PC-3 (cell line): ENCODE measurements around the gene ZNF407. TPM values are rescaled to one million over a fixed set of nuclear protein-coding genes. Genes with fewer than 3 reads are reported as not detected.

Experiments
- ATAC-seq: fragments of 200-7000 bp; cut with Tn5 transposase; 2 replicates; pipeline ENCODE4 v1.9.1; 2020; ENCODE audit warnings: mild to moderate bottlenecking, moderate library complexity
- Bru-seq: library from RNA; stranded (reverse); fragments of 400-500 nt; gene quantifications from one replicate; lab custom pipeline; 2021; lab: Mats Ljungman, UMichigan
- BruChase-seq, 2 experiments: library from RNA; stranded (reverse); fragments of 400-500 nt; gene quantifications; one replicate each; lab custom pipeline; 2021; lab: Mats Ljungman, UMichigan
- BruUV-seq: library from RNA; stranded (reverse); fragments of 400-500 nt; replicated peaks from 2 replicates; lab custom pipeline; 2021; lab: Mats Ljungman, UMichigan
- CTCF ChIA-PET: fragments of 300-600 bp; sonication (Branson Sonifier 250); formaldehyde crosslinking; loops from one replicate; lab custom pipeline; 2022; ENCODE audit warnings: antibody characterized with exemption; lab: Charles Lee
- POLR2A ChIA-PET: fragments of 300-600 bp; sonication (Branson Sonifier 250); formaldehyde crosslinking; loops from one replicate; lab custom pipeline; 2022; ENCODE audit warnings: antibody characterized with exemption; ENCODE audit not compliant: unreplicated experiment; lab: Charles Lee
- DNase-seq: peaks from one replicate; pipeline ENCODE4 v3.0.0-alpha.2; 2015
- H2AFZ ChIP-seq: fragments of 300-600 bp; sonication (generic); 2 replicates; pipeline ENCODE4 v1.6.0; 2016; ENCODE audit warnings: antibody characterized with exemption, low read length
- H3F3A ChIP-seq: fragments of 300-600 bp; sonication (generic); one replicate; pipeline ENCODE4 v1.6.0; 2017; ENCODE audit warnings: antibody characterized with exemption, low read length, control low read depth, mild to moderate bottlenecking; ENCODE audit not compliant: unreplicated experiment
- H3K27ac ChIP-seq: fragments of 300-600 bp; sonication (generic); 2 replicates; pipeline ENCODE4 v1.5.1; 2016; ENCODE audit warnings: mild to moderate bottlenecking, low read length
- H3K27me3 ChIP-seq: fragments of 300-600 bp; sonication (generic); 2 replicates; pipeline ENCODE4 v1.6.1; 2016; ENCODE audit warnings: low read length, mixed read lengths
- H3K36me3 ChIP-seq: fragments of 300-600 bp; sonication (generic); 2 replicates; pipeline ENCODE4 v1.6.1; 2016; ENCODE audit warnings: low read depth, mixed run types, low read length, mixed read lengths
- H3K4me1 ChIP-seq: fragments of 300-600 bp; sonication (generic); 2 replicates; pipeline ENCODE4 v1.5.1; 2016; ENCODE audit warnings: low read length; ENCODE audit not compliant: insufficient read depth
- H3K4me2 ChIP-seq: fragments of 300-600 bp; sonication (generic); 2 replicates; pipeline ENCODE4 v1.6.0; 2016; ENCODE audit warnings: low read length
- H3K4me3 ChIP-seq: fragments of 300-600 bp; sonication (generic); 2 replicates; pipeline ENCODE4 v1.5.1; 2016; ENCODE audit warnings: mild to moderate bottlenecking, low read length, mixed read lengths
- H3K79me2 ChIP-seq: fragments of 300-600 bp; sonication (generic); 2 replicates; pipeline ENCODE4 v1.6.1; 2017; ENCODE audit warnings: low read length, mixed read lengths
- H3K9ac ChIP-seq: fragments of 300-600 bp; sonication (generic); 2 replicates; pipeline ENCODE4 v1.6.0; 2016; ENCODE audit warnings: mild to moderate bottlenecking, low read length
- H3K9me2 ChIP-seq: fragments of 300-600 bp; sonication (generic); replicated peaks from 2 replicates; pipeline ENCODE4 v1.6.1; 2016; ENCODE audit warnings: mixed run types, low read length, mixed read lengths
- H3K9me3 ChIP-seq: fragments of 300-600 bp; sonication (generic); 2 replicates; pipeline ENCODE4 v1.6.1; 2016; ENCODE audit warnings: low read length, mixed read lengths
- H4K20me1 ChIP-seq: fragments of 300-600 bp; sonication (generic); 2 replicates; pipeline ENCODE4 v1.6.1; 2016; ENCODE audit warnings: low read length, mixed read lengths
- EZH2 ChIP-seq: fragments of 300-600 bp; sonication (generic); IDR thresholded peaks from one replicate; pipeline ENCODE4 v1.6.1; 2017; ENCODE audit warnings: antibody characterized with exemption, mild to moderate bottlenecking, low read length; ENCODE audit not compliant: unreplicated experiment
- EZH2phosphoT487 ChIP-seq: fragments of 300-600 bp; sonication (generic); IDR thresholded peaks from 2 replicates; pipeline ENCODE4 v1.6.1; 2018; ENCODE audit warnings: mild to moderate bottlenecking, antibody characterized with exemption, low read length, borderline replicate concordance
- intact Hi-C: fragments of 100-400 bp; cut with micrococcal nuclease; formaldehyde crosslinking; loops from 2 replicates; pipeline ENCODE4 v1.9.0; 2023
- long read RNA-seq: library from polyadenylated mRNA; unstranded; transcript quantifications from one replicate; pipeline ENCODE4 v2.0.0, GENCODE V29; 2021; ENCODE audit not compliant: unreplicated experiment
- total RNA-seq: library from RNA; depleted of rRNA; stranded (reverse); fragments of >200 nt; gene quantifications from 2 replicates; pipeline ENCODE4 v1.2.3, GENCODE V29; 2014; rRNA removed
- TF ChIP-seq, protein P1 (sequence below): fragments of 300-600 bp; sonication (generic); conservative IDR thresholded peaks from 2 replicates; pipeline ENCODE4 v1.5.1; 2017; ENCODE audit warnings: antibody characterized with exemption, low read depth, mild to moderate bottlenecking, low read length

ZNF407 gene, protein sequence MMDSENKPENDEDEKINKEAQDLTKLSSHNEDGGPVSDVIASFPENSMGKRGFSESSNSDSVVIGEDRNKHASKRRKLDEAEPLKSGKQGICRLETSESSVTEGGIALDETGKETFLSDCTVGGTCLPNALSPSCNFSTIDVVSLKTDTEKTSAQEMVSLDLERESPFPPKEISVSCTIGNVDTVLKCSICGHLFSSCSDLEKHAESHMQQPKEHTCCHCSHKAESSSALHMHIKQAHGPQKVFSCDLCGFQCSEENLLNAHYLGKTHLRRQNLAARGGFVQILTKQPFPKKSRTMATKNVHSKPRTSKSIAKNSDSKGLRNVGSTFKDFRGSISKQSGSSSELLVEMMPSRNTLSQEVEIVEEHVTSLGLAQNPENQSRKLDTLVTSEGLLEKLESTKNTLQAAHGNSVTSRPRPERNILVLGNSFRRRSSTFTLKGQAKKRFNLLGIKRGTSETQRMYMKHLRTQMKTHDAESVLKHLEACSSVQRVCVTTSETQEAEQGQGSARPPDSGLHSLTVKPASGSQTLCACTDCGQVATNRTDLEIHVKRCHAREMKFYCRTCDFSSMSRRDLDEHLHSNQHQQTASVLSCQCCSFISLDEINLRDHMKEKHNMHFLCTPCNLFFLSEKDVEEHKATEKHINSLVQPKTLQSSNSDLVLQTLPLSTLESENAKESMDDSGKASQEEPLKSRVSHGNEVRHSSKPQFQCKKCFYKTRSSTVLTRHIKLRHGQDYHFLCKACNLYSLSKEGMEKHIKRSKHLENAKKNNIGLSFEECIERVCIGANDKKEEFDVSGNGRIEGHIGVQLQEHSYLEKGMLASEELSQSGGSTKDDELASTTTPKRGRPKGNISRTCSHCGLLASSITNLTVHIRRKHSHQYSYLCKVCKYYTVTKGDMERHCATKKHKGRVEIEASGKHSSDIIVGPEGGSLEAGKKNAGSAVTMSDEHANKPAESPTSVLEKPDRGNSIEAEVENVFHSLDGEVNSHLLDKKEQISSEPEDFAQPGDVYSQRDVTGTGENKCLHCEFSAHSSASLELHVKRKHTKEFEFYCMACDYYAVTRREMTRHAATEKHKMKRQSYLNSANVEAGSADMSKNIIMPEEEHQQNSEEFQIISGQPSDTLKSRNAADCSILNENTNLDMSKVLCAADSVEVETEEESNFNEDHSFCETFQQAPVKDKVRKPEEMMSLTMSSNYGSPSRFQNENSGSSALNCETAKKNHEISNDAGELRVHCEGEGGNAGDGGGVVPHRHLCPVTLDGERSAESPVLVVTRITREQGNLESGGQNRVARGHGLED (N-terminal part only)
- total RNA-seq (8.5 and 9.3 TPM in 2 replicates), Bru-seq, nascent RNA (percentile 73 among the genes with signal in this experiment), BruChase-seq, experiment 1, labeled RNA remaining after a 6-hour chase (percentile 60 among the genes with signal in this experiment), BruChase-seq, experiment 2, labeled RNA remaining after a 2-hour chase (percentile 74 among the genes with signal in this experiment)
- long read RNA-seq, full-length matches to known transcripts, result 11 of 18 reads
- long read RNA-seq, partial matches to known transcripts, result 2 of 18 reads
- long read RNA-seq, other reads (novel, unspliced or antisense), result 5 of 18 reads

DNA sequence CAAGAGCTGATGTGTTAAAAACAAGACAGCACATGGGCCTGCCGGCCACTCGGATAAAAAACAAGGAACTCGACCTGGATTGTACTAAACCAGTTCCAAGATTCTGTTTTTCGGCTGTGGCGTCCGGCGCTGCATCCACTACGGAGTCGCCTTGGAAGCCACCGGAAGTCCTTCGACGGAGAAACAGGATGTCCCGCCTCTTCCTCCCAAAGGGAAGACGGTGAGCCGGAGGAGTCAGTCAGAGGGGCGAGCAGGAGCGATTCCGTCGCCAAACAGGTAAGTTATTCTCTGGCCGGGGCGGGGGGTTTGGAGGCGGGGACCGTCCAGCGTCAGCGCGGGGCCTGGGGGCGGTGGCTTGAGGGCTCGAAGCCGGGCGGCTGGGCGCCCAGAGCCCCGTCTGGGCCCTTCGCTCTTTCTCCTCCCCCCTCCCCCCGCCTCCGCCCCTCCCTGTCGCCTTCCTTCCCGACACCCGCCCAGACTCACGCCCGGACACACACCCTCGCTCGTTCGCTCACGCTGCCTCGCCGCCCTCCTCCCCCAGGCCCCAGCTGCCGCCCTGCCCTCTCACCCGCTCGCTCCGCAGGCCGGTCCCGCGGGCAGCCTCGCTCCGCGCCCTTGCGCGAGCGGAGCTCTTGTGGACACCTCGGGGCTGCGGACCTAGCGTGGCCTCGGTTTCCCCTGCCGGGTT lies at the start of gene ZNF407:
TSS of gene ZNF407 (plus strand) at position 209 of the 688 bp plus-strand sequence. CDS start 33,150 bp downstream, outside the sequence.
- Histone ChIP-seq H3K79me2 (peaks cover 64% of the 10 kb centered on the region), H3K9ac (peak within 1 kb of the TSS; percentile 99), H3F3A (no peaks in the 10 kb centered on the region), H3K4me1 (peaks cover 17% of the 10 kb centered on the region), H3K9me2 (no peaks in the 10 kb centered on the region), H2AFZ (peak within 1 kb of the TSS; percentile 100), H3K4me2 (peak within 1 kb of the TSS; percentile 94), H3K27ac (peak within 1 kb of the TSS; percentile 85), H4K20me1 (no peaks in the 10 kb centered on the region), H3K27me3 (no peaks in the 10 kb centered on the region), H3K36me3 (no peaks in the 10 kb centered on the region), H3K4me3 (peak within 1 kb of the TSS; percentile 97), H3K9me3 (no peaks in the 10 kb centered on the region)
- peak; percentile 84 for ATAC-seq
- CTCF ChIA-PET, result no interaction called here
- BruUV-seq, result no TSS peak
- peak; percentile 87 for DNase-seq
- POLR2A ChIA-PET, result no interaction called here
- intact Hi-C loops, result no loop called here
- TF ChIP-seq EZH2phosphoT487 (no peak), EZH2 (no peak)
- TF ChIP-seq, protein P1, sequence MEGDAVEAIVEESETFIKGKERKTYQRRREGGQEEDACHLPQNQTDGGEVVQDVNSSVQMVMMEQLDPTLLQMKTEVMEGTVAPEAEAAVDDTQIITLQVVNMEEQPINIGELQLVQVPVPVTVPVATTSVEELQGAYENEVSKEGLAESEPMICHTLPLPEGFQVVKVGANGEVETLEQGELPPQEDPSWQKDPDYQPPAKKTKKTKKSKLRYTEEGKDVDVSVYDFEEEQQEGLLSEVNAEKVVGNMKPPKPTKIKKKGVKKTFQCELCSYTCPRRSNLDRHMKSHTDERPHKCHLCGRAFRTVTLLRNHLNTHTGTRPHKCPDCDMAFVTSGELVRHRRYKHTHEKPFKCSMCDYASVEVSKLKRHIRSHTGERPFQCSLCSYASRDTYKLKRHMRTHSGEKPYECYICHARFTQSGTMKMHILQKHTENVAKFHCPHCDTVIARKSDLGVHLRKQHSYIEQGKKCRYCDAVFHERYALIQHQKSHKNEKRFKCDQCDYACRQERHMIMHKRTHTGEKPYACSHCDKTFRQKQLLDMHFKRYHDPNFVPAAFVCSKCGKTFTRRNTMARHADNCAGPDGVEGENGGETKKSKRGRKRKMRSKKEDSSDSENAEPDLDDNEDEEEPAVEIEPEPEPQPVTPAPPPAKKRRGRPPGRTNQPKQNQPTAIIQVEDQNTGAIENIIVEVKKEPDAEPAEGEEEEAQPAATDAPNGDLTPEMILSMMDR, result no peak

DNA sequence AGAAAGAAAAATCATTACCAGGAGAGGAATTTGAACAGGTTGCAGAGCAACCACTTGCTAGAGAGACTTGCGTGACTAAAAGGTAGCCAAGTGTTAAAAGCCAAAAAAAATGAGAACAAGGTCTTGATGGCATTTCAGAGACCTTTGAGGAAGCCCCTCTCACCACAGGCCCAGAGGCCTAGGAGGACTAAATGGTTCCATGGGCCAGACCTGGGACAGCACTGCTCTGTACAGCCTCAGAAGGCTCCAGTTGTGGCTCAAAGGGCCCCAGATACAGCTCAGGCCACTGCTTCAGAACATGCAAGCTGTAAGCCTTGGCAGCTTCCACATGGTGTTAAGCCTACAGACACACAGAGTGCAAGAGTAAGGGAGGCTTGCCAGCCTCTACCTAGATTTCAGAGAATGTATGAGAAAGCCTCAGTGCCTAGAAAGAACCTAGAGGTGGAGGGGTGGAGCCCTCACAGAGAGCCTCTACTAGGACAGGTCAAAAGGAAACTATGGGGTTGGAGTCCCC lies 48.0 kb upstream of the ZNF407 start:
- no peak overlapping the region for H3K9ac ChIP-seq
- peaks cover 20% of the 10 kb centered on the region for H3K27me3 ChIP-seq
- no peaks in the 10 kb centered on the region for H3K79me2 ChIP-seq
- H3K27ac ChIP-seq, result no peak overlapping the region
- H3K9me3 ChIP-seq, result peaks cover 13% of the 10 kb centered on the region
- no TSS peak for BruUV-seq
- H3K36me3 ChIP-seq, result no peaks in the 10 kb centered on the region
- no peaks in the 10 kb centered on the region for H3K9me2 ChIP-seq
- TF ChIP-seq, protein P1, result no peak
- TF ChIP-seq EZH2 (no peak), EZH2phosphoT487 (no peak)
- H3K4me1 ChIP-seq, result peaks cover 12% of the 10 kb centered on the region
- DNase-seq (no peak), ATAC-seq (no peak)
- no peaks in the 10 kb centered on the region for H4K20me1 ChIP-seq
- intact Hi-C loops, result loop anchor here (5.0 kb wide), 1 partner anchor 352 kb away; no protein-coding TSS in a partner anchor
- ChIA-PET CTCF (no interaction called here), POLR2A (no interaction called here)
- no peak overlapping the region for H2AFZ ChIP-seq
- H3F3A ChIP-seq, result no peaks in the 10 kb centered on the region
- H3K4me3 ChIP-seq, result no peak overlapping the region
- no peak overlapping the region for H3K4me2 ChIP-seq
